SK-N-SH (cell line): ENCODE results near the gene TRPM2.

ENCODE experiments used
- CHD2 ChIP-seq: fragments of 150-350 bp; IDR thresholded peaks from 2 replicates; pipeline ENCODE4 v1.6.1; 2018; ENCODE audit warnings: low read length; ENCODE audit not compliant: partially characterized antibody
- CTCF ChIP-seq: fragments of 200-600 bp; sonication (generic); IDR thresholded peaks from 2 replicates; pipeline ENCODE4 v1.6.1; 2017; ENCODE audit warnings: antibody characterized with exemption, mild to moderate bottlenecking, moderate library complexity
- EZH2phosphoT487 ChIP-seq: fragments of 200-600 bp; sonication (generic); IDR thresholded peaks from 2 replicates; pipeline ENCODE4 v1.6.1; 2017; ENCODE audit warnings: low read depth, mixed run types, mild to moderate bottlenecking, antibody characterized with exemption, moderate library complexity, borderline replicate concordance
- FOXM1 ChIP-seq: IDR thresholded peaks from 2 replicates; pipeline ENCODE4 v1.4.0; 2012; ENCODE audit warnings: low read depth, mild to moderate bottlenecking
- MAX ChIP-seq: IDR thresholded peaks from 2 replicates; pipeline ENCODE4 v1.4.0; 2012; ENCODE audit warnings: low read depth
- MEF2A ChIP-seq: IDR thresholded peaks from 2 replicates; pipeline ENCODE4 v1.4.0; 2012; ENCODE audit warnings: low read depth, borderline replicate concordance
- SIN3A ChIP-seq: IDR thresholded peaks from 2 replicates; pipeline ENCODE4 v1.6.1; 2012; ENCODE audit warnings: low read depth, mild to moderate bottlenecking, low read length, moderate library complexity, borderline replicate concordance

- TF ChIP-seq EZH2phosphoT487 = no peak
- no peak for TF ChIP-seq CTCF
- no peak for TF ChIP-seq MAX
- no peak for TF ChIP-seq SIN3A
- no peak for TF ChIP-seq CHD2
- TF ChIP-seq MEF2A = no peak
- TF ChIP-seq FOXM1 = no peak
These were observed 29.8 kb upstream of the TRPM2 start for GRCh38 chr21:44323591-44323990.
